ENCODE results near the gene PRKCZ. TPM values are rescaled to one million over a fixed set of nuclear protein-coding genes. Genes with fewer than 3 reads are reported as not detected.
A peak's percentile ranks its signal among the peaks of the same experiment; 100 is the strongest.

PRKCZ gene
- total RNA-seq, 1 donor from 2014 or later = 28.1 TPM

GRCh38 chr1:2084306-2084705 lies 34.1 kb downstream of the PRKCZ start:
- no peak for TF ChIP-seq CTCF (conservative IDR thresholded peaks at IDR 0.05; ENCODE audit: low read depth, low read length)
- no peak overlapping the region for H3K4me3 ChIP-seq (ENCODE audit: low read depth, low read length)
- DNase-seq (ENCODE audit: low read depth) = no peak

- DNase-seq (ENCODE audit: low read depth) = no peak
- H3K4me3 ChIP-seq (ENCODE audit: low read depth, low read length) = no peak overlapping the region
- TF ChIP-seq CTCF (conservative IDR thresholded peaks at IDR 0.05; ENCODE audit: low read depth, low read length) = no peak
Measured at GRCh38 chr1:2085080-2085479, 34.9 kb downstream of the PRKCZ start.

GRCh38 chr1:2086446-2087078 lies 36.4 kb downstream of the PRKCZ start:
- H3K4me3 ChIP-seq (ENCODE audit: low read depth, low read length) = no peak overlapping the region
- no peak for DNase-seq (ENCODE audit: low read depth)
- TF ChIP-seq CTCF (conservative IDR thresholded peaks at IDR 0.05; ENCODE audit: low read depth, low read length) = no peak

- no peak for TF ChIP-seq CTCF (conservative IDR thresholded peaks at IDR 0.05; ENCODE audit: low read depth, low read length)
- DNase-seq (ENCODE audit: low read depth) = no peak
- H3K4me3 ChIP-seq (ENCODE audit: low read depth, low read length) = no peak overlapping the region
Measured at GRCh38 chr1:2087766-2088165, 37.6 kb downstream of the PRKCZ start.

GRCh38 chr1:2088458-2088857 lies 38.2 kb downstream of the PRKCZ start:
- TF ChIP-seq CTCF (conservative IDR thresholded peaks at IDR 0.05; ENCODE audit: low read depth, low read length) = no peak
- DNase-seq (ENCODE audit: low read depth) = peak; percentile 38
- H3K4me3 ChIP-seq (ENCODE audit: low read depth, low read length) = no peak overlapping the region

GRCh38 chr1:2089051-2089450 lies 38.8 kb downstream of the PRKCZ start:
- no peak overlapping the region for H3K4me3 ChIP-seq (ENCODE audit: low read depth, low read length)
- no peak for TF ChIP-seq CTCF (conservative IDR thresholded peaks at IDR 0.05; ENCODE audit: low read depth, low read length)
- DNase-seq (ENCODE audit: low read depth) = no peak

- DNase-seq (ENCODE audit: low read depth) = no peak
- no peak overlapping the region for H3K4me3 ChIP-seq (ENCODE audit: low read depth, low read length)
- no peak for TF ChIP-seq CTCF (conservative IDR thresholded peaks at IDR 0.05; ENCODE audit: low read depth, low read length)
Measured at GRCh38 chr1:2090216-2090890, 40.1 kb downstream of the PRKCZ start.

Measured in epithelial cell of proximal tubule (primary cell).